ENCODE measurements around the gene SLC6A7.

- TF ChIP-seq CTCF (IDR thresholded peaks at IDR 0.05) (no peak), POLR2A (IDR thresholded peaks at IDR 0.05) (no peak), EP300 (IDR thresholded peaks at IDR 0.05) (no peak)
Measured at GRCh38 chr5:150156540-150156939, 33.3 kb upstream of the SLC6A7 start.

Measured in upper lobe of left lung (tissue), 4 donors.